Stimulated activated CD4-positive, alpha-beta T cell treated with anti-CD3 and anti-CD28 coated beads, Interleukin-2, amount 100 ng/mL, for 4 hours (primary cell): Measurements from ENCODE around the gene TSSC4.

ENCODE experiments used
- DNase-seq: peaks from one replicate; pipeline ENCODE4 v3.0.0-alpha.2; 2020; ENCODE audit warnings: low read depth

TSSC4 gene

GRCh38 chr11:2386591-2386990 is 14.0 kb upstream of the TSSC4 start:
- DNase-seq, result no peak

- DNase-seq, result no peak
Measured at GRCh38 chr11:2387266-2387987, 13.1 kb upstream of the TSSC4 start.

- DNase-seq, result no peak
Measured at GRCh38 chr11:2388431-2389376, 11.8 kb upstream of the TSSC4 start.

DNA sequence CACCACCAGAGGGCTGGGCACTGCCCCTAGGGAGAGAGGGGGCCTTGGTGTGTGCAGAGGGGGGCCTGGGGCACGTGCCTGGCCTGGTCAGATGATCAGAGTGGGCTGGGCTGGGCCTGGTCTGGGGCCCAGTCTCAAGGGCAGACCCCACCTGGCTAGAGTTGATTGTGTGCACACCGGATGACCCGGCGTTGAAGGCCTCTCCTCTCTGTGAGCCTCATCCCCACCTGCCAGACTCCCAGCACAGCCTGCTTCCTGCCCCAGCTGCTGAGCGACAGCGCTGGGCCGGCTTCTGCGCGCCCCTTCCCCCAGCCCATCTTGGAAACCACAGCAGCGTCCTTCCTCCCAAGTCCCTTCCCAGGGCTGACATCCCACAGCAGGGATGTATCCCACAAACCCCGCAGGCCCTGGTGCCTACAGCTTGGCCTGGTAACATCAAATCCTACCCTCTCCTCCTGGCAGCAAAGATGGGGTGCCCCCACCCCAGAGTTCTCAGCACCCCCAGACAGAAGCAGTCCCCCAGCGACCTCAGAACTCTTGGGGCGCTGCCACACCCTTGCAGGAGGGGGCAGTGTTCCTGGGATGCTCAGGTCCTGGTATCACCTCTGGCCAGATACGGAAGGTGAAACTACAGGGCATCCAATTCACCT is 11.0 kb upstream of the TSSC4 start:
- DNase-seq, result no peak

GRCh38 chr11:2390091-2390724 is 10.3 kb upstream of the TSSC4 start:
- no peak for DNase-seq

GRCh38 chr11:2390725-2391151 is 9.8 kb upstream of the TSSC4 start:
- DNase-seq, result no peak

- no peak for DNase-seq
Measured at GRCh38 chr11:2391181-2391975, 9.2 kb upstream of the TSSC4 start.

DNA sequence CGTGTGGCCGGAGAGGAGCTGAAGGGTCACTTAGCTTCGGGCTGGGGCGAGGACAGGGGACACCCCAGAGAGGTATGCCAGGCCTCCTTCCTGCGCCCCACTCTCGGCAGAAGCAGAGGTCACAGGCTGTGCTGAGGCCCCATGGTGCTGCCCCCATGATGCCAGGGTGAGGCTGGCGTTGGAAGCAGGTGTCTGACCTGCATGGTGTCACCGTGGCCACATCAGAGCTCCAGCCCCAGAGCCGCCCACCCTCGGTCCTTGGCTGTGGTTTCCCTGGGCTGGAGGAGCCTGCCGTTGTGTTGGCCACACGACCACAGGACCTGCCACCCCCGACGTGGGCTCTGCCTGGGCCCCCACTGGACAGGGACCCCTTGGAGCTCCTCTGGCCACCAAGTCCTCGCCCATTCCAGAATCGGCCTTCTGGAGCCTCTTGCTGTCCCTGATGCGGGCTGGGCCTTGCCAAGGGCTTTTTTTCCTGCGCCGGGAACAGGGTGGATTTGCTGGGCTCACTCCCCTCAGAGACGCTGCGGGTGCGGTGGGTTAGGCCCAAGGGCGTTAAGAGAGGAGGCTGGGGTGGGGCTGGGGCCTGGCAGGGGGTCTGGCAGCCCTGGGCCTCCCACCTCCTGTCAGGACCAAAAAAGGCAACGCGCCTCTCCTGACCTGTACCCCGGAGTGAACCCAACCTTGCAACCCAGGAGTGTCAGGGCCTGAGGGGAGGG is 8.2 kb upstream of the TSSC4 start:
- no peak for DNase-seq

DNA sequence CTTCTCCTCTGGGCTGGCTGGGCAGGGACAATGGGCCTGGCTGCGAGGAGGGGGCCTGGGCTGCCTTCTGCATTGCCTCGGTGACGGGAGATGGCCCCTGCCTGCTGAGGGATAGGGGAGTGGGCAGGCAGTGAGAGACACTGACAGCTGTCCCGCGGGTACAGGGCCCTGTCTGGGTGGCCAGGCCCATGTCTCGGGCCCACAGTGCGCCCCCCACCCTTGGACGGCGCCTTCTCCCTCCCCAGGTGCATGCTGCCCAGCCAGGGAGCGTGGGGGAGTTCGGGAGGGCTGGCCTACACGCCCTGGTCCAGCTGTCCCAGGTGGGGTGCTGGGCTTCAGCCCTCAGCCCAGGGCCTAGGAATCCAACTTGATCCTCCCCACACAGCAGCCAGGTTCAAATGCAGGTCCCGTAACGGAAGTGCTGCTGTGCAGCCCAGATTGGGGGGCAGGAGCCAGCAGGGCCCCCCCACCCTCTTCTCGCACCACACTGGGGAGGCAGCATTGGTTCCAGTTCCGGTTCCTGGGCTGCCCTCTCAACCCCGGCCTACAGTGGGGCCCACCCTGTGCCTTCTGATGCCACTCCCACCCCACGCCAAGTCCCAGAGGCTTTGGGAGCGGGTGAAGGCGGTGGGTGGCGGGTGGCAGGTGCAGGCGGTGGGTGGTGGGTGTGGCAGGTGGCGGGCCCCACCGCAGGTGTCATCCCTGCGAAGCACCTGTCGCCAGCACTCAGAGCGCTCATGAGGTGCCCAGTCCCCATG is 7.3 kb upstream of the TSSC4 start:
- no peak for DNase-seq

DNA sequence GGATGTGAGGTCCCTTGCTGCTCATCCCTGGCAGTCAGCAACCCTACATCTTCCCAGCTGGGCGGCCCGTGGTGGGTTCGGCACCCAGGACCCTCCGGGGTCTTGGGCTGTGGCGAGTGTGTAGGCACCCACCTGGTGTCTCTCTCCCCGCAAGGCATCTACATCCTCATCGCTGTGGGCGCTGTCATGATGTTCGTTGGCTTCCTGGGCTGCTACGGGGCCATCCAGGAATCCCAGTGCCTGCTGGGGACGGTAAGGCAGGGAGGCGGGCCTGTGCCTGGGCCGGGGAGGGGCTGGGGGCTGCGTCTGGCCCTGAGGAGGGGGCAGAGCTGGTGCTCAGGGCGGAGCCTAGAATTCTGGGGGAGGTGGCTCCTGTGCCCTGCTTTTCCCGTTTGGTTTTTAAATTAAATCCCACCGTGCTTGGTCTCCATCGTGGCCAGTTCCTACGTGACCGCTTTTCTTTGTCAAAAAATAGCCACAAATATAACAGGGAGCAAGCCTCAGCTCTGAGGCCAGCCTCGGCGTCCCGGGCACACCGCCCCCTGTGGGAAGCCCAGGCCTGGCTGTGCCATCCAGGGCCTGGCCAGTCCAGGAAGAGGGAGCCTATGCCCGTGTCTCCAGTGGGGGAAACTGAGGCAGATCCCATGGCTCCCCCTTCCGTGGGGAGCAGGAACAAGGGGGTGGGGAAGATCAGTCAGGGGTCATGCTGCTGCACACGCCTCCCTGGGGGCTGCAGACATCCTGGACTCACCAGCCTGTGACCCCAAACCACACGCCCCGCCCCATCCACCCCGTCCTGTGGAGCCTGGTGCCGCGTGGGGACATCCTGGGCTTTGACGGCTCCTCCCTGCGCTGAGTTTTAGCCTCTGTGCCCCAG is 6.4 kb upstream of the TSSC4 start:
- DNase-seq, result no peak

DNA sequence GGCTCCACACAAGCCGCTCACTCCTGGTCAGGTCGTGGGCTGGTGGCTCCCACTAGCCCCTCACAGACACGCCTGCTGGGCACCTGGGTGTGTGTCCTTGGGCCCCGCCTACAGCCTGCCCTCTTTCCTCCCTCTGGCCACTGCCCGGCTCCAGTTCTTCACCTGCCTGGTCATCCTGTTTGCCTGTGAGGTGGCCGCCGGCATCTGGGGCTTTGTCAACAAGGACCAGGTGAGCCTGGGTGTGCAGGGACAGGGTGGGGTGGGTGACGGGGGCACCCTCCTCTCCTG is 5.8 kb upstream of the TSSC4 start:
- DNase-seq, result no peak

- DNase-seq, result no peak
Measured at GRCh38 chr11:2395211-2395730, 5.3 kb upstream of the TSSC4 start.

- no peak for DNase-seq
Measured at GRCh38 chr11:2395856-2396255, 4.7 kb upstream of the TSSC4 start.

DNA sequence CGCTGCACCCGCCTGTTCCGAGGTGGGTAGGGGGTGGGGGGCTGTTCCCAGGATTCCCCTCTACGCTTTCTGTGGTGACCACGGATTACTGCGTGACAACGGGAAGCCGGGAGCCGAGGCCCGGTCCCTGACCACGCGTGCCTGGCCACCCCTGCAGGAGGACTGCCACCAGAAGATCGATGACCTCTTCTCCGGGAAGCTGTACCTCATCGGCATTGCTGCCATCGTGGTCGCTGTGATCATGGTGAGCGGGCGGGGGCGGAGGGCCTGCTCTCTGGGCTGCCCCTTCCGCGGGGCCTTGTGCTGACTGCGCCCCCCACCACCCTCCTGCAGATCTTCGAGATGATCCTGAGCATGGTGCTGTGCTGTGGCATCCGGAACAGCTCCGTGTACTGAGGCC is 4.1 kb upstream of the TSSC4 start:
- no peak for DNase-seq

GRCh38 chr11:2397005-2397404 is 3.5 kb upstream of the TSSC4 start:
- no peak for DNase-seq

DNA sequence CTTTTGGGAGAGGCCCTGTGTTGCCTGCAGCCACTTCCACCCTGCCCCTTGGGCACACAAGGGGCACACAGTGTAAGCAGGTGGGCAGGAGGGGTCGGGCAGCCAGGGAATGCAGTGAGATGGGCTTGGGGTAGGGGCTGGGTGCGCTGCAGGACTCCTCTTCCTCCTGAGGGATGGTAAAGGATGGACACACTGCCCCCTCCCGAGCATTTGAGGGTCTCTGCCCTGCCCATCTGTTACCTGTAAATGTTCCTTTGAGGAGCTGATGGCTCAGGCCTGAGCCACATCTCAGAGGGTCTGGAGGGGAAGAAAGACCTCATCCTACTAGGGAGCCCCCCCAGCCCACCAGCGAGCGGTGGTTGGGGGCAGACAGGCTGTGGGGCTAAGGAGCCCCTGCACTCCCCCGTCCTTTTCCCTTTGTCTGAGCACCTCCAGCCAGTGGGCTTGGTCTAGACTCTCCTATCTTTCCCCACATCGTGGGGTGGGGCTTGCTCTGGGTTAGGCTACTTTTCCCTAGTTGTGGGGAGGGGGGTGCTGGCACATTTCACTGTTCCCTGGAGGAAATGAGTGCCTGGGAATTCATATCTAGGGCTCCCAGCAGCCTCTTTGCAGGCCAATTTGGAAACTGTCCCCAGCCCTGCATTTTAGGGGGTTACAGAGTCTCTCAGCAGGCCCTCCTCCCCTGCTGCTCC is 1.7 kb upstream of the TSSC4 start:
- no peak for DNase-seq

DNA sequence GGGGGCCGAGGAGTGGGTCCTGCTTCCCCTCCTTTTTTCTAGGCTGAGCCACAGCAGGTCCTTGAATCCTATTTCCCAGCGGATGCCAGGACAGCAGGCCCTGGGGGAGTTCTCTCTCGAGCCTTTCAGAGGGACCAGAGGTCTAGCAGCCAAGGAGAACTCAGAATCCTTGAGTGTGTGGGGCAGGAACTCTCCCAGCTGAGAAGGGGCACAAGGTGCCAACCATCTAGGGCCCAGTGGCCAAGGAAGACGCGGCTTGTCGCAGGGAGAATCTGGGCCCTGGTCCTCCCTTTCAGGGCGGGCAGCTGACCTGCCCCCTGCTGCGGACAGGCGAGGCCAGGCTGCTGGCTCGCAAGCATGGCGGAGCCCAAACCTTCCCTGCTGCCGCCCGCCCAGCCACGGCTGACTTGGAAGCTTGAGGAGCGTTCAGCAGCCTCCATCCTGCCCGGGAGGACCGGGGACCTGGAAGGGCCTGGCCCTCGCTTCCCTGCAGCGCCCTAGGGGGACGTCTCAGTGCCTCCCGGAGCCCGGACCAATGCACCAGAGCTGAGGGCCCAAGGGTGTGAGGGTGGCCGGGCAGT is 972 bp upstream of the TSSC4 start:
- DNase-seq, result no peak
